HEK293 (cell line): ENCODE measurements around the gene TMEM181.

Experiments used
- CTCF ChIP-seq: fragments of 450-650 bp; formaldehyde crosslinking; IDR thresholded peaks from 2 replicates; pipeline ENCODE4 v1.5.1; 2016; ENCODE audit warnings: missing biosample characterization, missing genetic modification characterization
- FEZF1 ChIP-seq: fragments of 450-650 bp; formaldehyde crosslinking; IDR thresholded peaks from 2 replicates; pipeline ENCODE4 v1.5.1; 2016; ENCODE audit warnings: missing biosample characterization, missing genetic modification characterization
- KLF8 ChIP-seq: fragments of 450-650 bp; formaldehyde crosslinking; IDR thresholded peaks from 2 replicates; pipeline ENCODE4 v1.5.1; 2016; ENCODE audit warnings: missing biosample characterization, missing genetic modification characterization
- OSR2 ChIP-seq: fragments of 450-650 bp; formaldehyde crosslinking; IDR thresholded peaks from 2 replicates; pipeline ENCODE4 v1.5.1; 2016; ENCODE audit warnings: missing biosample characterization, missing genetic modification characterization
- PRDM1 ChIP-seq: fragments of 450-650 bp; formaldehyde crosslinking; IDR thresholded peaks from 2 replicates; pipeline ENCODE4; 2016; ENCODE audit warnings: missing biosample characterization, missing genetic modification characterization
- REPIN1 ChIP-seq: fragments of 450-650 bp; formaldehyde crosslinking; IDR thresholded peaks from 2 replicates; pipeline ENCODE4 v1.5.1; 2017; ENCODE audit warnings: missing biosample characterization, missing genetic modification characterization, low read depth
- SP3 ChIP-seq: fragments of 450-650 bp; formaldehyde crosslinking; IDR thresholded peaks from 2 replicates; pipeline ENCODE4 v1.5.1; 2016; ENCODE audit warnings: missing biosample characterization, missing genetic modification characterization
- ZNF114 ChIP-seq: fragments of 450-650 bp; formaldehyde crosslinking; IDR thresholded peaks from 2 replicates; pipeline ENCODE4 v1.5.0; 2017; ENCODE audit warnings: missing biosample characterization, missing genetic modification characterization
- ZNF138 ChIP-seq: fragments of 450-650 bp; formaldehyde crosslinking; IDR thresholded peaks from 2 replicates; pipeline ENCODE4 v1.5.1; 2016; ENCODE audit warnings: missing biosample characterization, missing genetic modification characterization, borderline replicate concordance
- ZNF274 ChIP-seq, 2 experiments: fragments of 200-500 bp in 1 of 2; fragments of 450-650 bp in 1 of 2; sonication (Bioruptor generic) in 1 of 2; formaldehyde crosslinking in 1 of 2; IDR thresholded peaks; 2 replicates each; pipeline versions ENCODE4 v1.5.1 to v1.6.1; 2014 to 2016; ENCODE audit warnings: borderline replicate concordance in 1 of 2, inconsistent platforms in 1 of 2, low read length in 1 of 2, missing biosample characterization in 1 of 2, missing genetic modification characterization in 1 of 2
- ZNF433 ChIP-seq: fragments of 450-650 bp; formaldehyde crosslinking; IDR thresholded peaks from 2 replicates; pipeline ENCODE4 v1.5.1; 2016; ENCODE audit warnings: missing biosample characterization, missing genetic modification characterization, low read depth
- ZNF488 ChIP-seq: fragments of 450-650 bp; formaldehyde crosslinking; IDR thresholded peaks from 2 replicates; pipeline ENCODE4 v1.5.1; 2016; ENCODE audit warnings: missing biosample characterization, missing genetic modification characterization
- ZNF521 ChIP-seq: fragments of 450-650 bp; formaldehyde crosslinking; IDR thresholded peaks from 2 replicates; pipeline ENCODE4 v1.5.1; 2017; ENCODE audit warnings: missing biosample characterization, mild to moderate bottlenecking, missing genetic modification characterization
- ZNF76 ChIP-seq: fragments of 450-650 bp; formaldehyde crosslinking; IDR thresholded peaks from 2 replicates; pipeline ENCODE4; 2016; ENCODE audit warnings: low read depth, missing biosample characterization, missing genetic modification characterization, borderline replicate concordance

GRCh38 chr6:158661156-158661685, 101.3 kb downstream of the TMEM181 start:
- TF ChIP-seq KLF8 (tag by site-specific recombination) (no peak), FEZF1 (no peak), CTCF (tag by site-specific recombination) (no peak), ZNF488 (tag by site-specific recombination) (no peak), PRDM1 (tag by site-specific recombination) (no peak), ZNF274 (IDR thresholded peaks at IDR 0.05; ENCODE audit: low read length) (no peak), ZNF274 (tag by site-specific recombination; IDR thresholded peaks at IDR 0.05; ENCODE audit: borderline replicate concordance) (no peak), OSR2 (no peak), SP3 (tag by site-specific recombination) (no peak), ZNF114 (no peak), ZNF76 (no peak), ZNF433 (tag by site-specific recombination) (no peak), ZNF138 (no peak), REPIN1 (tag by site-specific recombination) (no peak), ZNF521 (tag by site-specific recombination) (no peak)
